K562 (cell line): ENCODE results near the gene SLC25A1. TPM values are rescaled to one million over a fixed set of nuclear protein-coding genes. Genes with fewer than 3 reads are reported as not detected.

Source experiments
- CAMTA2 ChIP-seq: fragments of 250-450 bp; sonication (Bioruptor Pico); conservative IDR thresholded peaks from 2 replicates; pipeline ENCODE4 v1.5.1; 2022
- CREBBP ChIP-seq: IDR thresholded peaks from one replicate; pipeline ENCODE4 v1.6.1; 2012; ENCODE audit warnings: low read depth, mild to moderate bottlenecking, control low read depth, inconsistent platforms, low read length
- E2F3 ChIP-seq: fragments of 250-450 bp; sonication (Bioruptor Pico); IDR thresholded peaks from 2 replicates; pipeline ENCODE4 v1.4.0; 2020; ENCODE audit warnings: mild to moderate bottlenecking
- GTF2E2 ChIP-seq: fragments of 200-800 bp; sonication (Bioruptor generic); IDR thresholded peaks from 2 replicates; pipeline ENCODE4 v1.6.1; 2016; ENCODE audit warnings: missing genetic modification characterization, missing compliant biosample characterization
- SIRT6 ChIP-seq: IDR thresholded peaks from one replicate; pipeline ENCODE4 v1.6.1; 2012; ENCODE audit warnings: low read depth, mild to moderate bottlenecking, control low read depth, inconsistent platforms, low read length, moderate library complexity
- SMC3 ChIP-seq: conservative IDR thresholded peaks from 2 replicates; pipeline ENCODE4 v1.6.1; 2011; ENCODE audit warnings: low read depth, low read length, improper control_type of control experiment; ENCODE audit not compliant: insufficient read depth
- ZNF431 ChIP-seq: sonication (generic); formaldehyde crosslinking; IDR thresholded peaks from 2 replicates; pipeline ENCODE4 v1.8.0; 2022; ENCODE audit warnings: mild to moderate bottlenecking, missing genetic modification reagents
- ZNF586 ChIP-seq: fragments of 450-650 bp; formaldehyde crosslinking; conservative IDR thresholded peaks from 2 replicates; pipeline ENCODE4 v1.4.0; 2020; ENCODE audit warnings: mild to moderate bottlenecking, moderate library complexity
- polyA plus RNA-seq, 8 experiments: library from polyadenylated mRNA; depleted of rRNA in 4 of 8; stranded (reverse) in 5 of 8; unstranded in 3 of 8; fragments of >200 nt; fragmentation: Nextera tagmentation in 2 of 8; fragmentation: Illumina TruSeq in 1 of 8; extraction: Ambion mirVana in 2 of 8; extraction: Trizol in 1 of 8; gene quantifications; 2 replicates each; pipeline versions ENCODE4 v1.2.1 to v1.2.3, GENCODE V29; 2011 to 2014; ENCODE audit warnings: inconsistent platforms in 1 of 8, missing spikeins in 1 of 8
- total RNA-seq, 7 experiments: library from RNA; depleted of rRNA in 6 of 7; stranded (reverse); fragments of >200 nt in 6 of 7; fragmentation: Illumina TruSeq in 2 of 7; extraction: Trizol in 2 of 7; gene quantifications; 2 replicates each; pipeline versions ENCODE4 v1.2.1 to v1.2.3, GENCODE V29; 2011 to 2021; ENCODE audit warnings: low replicate concordance in 1 of 7
- TF ChIP-seq, protein P1 (sequence below): sonication (generic); formaldehyde crosslinking; IDR thresholded peaks from 2 replicates; pipeline ENCODE4 v1.8.0; 2023; ENCODE audit warnings: missing genetic modification reagents, mild to moderate bottlenecking, borderline replicate concordance
- TF ChIP-seq, protein P2 (sequence below), 2 experiments: fragments of 150-350 bp in 1 of 2; IDR thresholded peaks; 2 replicates each; pipeline ENCODE4 v1.6.1; 2012 to 2016; ENCODE audit warnings: low read depth in 2 of 2, low read length in 2 of 2, mild to moderate bottlenecking in 1 of 2, moderate library complexity in 1 of 2
- TF ChIP-seq, protein P3 (sequence below): fragments of 450-650 bp; formaldehyde crosslinking; IDR thresholded peaks from 2 replicates; pipeline ENCODE4 v1.4.0; 2022; ENCODE audit warnings: missing genetic modification characterization
- TF ChIP-seq, protein P4 (sequence below): fragments of 250-450 bp; sonication (Bioruptor Pico); IDR thresholded peaks from 2 replicates; pipeline ENCODE4 v1.8.0; 2022; ENCODE audit warnings: inconsistent platforms, mild to moderate bottlenecking, moderate library complexity, borderline replicate concordance
- TF ChIP-seq, protein P5 (sequence below): fragments of 450-650 bp; conservative IDR thresholded peaks from 2 replicates; pipeline ENCODE4 v1.6.1; 2016; ENCODE audit warnings: missing genetic modification characterization, low read depth, mild to moderate bottlenecking, missing compliant biosample characterization, moderate library complexity

The SLC25A1 gene
- total and polyA plus RNA-seq, 9 of the 15 experiments (the other 6 are each of a cell fraction or from before 2014, with no cell fraction given) = 11.0 to 408 (median 110) TPM

DNA sequence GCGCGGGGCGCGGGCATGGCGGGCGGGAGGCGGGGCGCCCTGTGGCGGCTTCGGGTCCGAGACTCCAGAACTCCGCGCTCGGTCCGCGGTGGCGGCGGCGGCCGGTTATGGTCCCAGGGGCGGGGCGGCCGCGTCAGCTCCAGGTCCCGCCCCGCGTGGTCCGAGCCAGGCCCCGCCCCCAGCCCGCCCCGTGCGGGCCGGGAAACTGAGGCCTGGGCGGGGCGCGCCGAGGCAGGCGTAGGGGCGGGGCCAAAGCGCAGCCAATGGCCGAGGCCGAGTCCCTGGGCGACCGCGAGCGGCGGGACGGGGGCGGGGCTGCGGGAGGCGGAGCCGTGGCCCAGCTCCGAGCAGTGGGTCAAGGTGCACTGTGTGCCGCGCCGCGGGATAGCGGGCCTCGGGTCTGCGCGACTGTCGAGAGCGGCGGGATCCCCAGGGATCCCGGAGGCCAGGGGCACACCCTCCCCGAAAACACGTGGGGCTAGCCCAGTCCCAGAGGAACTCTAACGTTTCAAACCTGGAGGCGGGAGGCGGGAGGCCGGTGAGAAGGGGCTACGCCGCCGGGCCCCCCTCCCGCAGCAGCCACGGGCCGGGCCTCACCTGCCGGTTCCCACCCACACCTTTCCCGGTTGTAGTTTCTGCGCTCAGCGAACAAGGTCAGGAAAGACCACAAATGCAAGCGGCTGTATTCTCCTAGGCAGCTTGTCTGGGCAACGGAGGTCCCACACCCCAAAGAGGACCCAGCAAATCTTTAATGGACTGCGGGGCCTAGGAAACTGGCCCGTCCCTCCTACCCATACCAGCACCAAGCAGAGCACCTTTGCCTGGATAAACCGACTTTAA, at the start of gene SLC25A1 (continued):
- TF ChIP-seq, protein P1, sequence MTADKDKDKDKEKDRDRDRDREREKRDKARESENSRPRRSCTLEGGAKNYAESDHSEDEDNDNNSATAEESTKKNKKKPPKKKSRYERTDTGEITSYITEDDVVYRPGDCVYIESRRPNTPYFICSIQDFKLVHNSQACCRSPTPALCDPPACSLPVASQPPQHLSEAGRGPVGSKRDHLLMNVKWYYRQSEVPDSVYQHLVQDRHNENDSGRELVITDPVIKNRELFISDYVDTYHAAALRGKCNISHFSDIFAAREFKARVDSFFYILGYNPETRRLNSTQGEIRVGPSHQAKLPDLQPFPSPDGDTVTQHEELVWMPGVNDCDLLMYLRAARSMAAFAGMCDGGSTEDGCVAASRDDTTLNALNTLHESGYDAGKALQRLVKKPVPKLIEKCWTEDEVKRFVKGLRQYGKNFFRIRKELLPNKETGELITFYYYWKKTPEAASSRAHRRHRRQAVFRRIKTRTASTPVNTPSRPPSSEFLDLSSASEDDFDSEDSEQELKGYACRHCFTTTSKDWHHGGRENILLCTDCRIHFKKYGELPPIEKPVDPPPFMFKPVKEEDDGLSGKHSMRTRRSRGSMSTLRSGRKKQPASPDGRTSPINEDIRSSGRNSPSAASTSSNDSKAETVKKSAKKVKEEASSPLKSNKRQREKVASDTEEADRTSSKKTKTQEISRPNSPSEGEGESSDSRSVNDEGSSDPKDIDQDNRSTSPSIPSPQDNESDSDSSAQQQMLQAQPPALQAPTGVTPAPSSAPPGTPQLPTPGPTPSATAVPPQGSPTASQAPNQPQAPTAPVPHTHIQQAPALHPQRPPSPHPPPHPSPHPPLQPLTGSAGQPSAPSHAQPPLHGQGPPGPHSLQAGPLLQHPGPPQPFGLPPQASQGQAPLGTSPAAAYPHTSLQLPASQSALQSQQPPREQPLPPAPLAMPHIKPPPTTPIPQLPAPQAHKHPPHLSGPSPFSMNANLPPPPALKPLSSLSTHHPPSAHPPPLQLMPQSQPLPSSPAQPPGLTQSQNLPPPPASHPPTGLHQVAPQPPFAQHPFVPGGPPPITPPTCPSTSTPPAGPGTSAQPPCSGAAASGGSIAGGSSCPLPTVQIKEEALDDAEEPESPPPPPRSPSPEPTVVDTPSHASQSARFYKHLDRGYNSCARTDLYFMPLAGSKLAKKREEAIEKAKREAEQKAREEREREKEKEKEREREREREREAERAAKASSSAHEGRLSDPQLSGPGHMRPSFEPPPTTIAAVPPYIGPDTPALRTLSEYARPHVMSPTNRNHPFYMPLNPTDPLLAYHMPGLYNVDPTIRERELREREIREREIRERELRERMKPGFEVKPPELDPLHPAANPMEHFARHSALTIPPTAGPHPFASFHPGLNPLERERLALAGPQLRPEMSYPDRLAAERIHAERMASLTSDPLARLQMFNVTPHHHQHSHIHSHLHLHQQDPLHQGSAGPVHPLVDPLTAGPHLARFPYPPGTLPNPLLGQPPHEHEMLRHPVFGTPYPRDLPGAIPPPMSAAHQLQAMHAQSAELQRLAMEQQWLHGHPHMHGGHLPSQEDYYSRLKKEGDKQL (CRISPR knock-in tag) = no peak
- TF ChIP-seq ZNF431 (CRISPR knock-in tag) = no peak
- TF ChIP-seq SIRT6 = no peak
- TF ChIP-seq SMC3 = 0 out of 2 replicates have a peak, but pooled peaks have one; percentile 28
- TF ChIP-seq, protein P2, sequence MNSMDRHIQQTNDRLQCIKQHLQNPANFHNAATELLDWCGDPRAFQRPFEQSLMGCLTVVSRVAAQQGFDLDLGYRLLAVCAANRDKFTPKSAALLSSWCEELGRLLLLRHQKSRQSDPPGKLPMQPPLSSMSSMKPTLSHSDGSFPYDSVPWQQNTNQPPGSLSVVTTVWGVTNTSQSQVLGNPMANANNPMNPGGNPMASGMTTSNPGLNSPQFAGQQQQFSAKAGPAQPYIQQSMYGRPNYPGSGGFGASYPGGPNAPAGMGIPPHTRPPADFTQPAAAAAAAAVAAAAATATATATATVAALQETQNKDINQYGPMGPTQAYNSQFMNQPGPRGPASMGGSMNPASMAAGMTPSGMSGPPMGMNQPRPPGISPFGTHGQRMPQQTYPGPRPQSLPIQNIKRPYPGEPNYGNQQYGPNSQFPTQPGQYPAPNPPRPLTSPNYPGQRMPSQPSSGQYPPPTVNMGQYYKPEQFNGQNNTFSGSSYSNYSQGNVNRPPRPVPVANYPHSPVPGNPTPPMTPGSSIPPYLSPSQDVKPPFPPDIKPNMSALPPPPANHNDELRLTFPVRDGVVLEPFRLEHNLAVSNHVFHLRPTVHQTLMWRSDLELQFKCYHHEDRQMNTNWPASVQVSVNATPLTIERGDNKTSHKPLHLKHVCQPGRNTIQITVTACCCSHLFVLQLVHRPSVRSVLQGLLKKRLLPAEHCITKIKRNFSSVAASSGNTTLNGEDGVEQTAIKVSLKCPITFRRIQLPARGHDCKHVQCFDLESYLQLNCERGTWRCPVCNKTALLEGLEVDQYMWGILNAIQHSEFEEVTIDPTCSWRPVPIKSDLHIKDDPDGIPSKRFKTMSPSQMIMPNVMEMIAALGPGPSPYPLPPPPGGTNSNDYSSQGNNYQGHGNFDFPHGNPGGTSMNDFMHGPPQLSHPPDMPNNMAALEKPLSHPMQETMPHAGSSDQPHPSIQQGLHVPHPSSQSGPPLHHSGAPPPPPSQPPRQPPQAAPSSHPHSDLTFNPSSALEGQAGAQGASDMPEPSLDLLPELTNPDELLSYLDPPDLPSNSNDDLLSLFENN (IDR thresholded peaks at IDR 0.05; ENCODE audit: low read depth in 2 of 2, low read length in 2 of 2) = 0 out of 4 replicates have a peak, but pooled peaks of 1 of the 2 experiments have one; percentile 8
- no peak for TF ChIP-seq CREBBP
- TF ChIP-seq, protein P3, sequence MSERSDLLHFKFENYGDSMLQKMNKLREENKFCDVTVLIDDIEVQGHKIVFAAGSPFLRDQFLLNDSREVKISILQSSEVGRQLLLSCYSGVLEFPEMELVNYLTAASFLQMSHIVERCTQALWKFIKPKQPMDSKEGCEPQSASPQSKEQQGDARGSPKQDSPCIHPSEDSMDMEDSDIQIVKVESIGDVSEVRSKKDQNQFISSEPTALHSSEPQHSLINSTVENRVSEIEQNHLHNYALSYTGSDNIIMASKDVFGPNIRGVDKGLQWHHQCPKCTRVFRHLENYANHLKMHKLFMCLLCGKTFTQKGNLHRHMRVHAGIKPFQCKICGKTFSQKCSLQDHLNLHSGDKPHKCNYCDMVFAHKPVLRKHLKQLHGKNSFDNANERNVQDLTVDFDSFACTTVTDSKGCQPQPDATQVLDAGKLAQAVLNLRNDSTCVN (CRISPR knock-in tag) = no peak
- no peak; the same call in 1 of the 2 replicates for TF ChIP-seq ZNF586
- TF ChIP-seq E2F3 (CRISPR knock-in tag) = peak; percentile 72; the same call in 1 of the 2 replicates
- TF ChIP-seq, protein P4, sequence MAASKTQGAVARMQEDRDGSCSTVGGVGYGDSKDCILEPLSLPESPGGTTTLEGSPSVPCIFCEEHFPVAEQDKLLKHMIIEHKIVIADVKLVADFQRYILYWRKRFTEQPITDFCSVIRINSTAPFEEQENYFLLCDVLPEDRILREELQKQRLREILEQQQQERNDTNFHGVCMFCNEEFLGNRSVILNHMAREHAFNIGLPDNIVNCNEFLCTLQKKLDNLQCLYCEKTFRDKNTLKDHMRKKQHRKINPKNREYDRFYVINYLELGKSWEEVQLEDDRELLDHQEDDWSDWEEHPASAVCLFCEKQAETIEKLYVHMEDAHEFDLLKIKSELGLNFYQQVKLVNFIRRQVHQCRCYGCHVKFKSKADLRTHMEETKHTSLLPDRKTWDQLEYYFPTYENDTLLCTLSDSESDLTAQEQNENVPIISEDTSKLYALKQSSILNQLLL (CRISPR knock-in tag) = no peak
- TF ChIP-seq, protein P5, sequence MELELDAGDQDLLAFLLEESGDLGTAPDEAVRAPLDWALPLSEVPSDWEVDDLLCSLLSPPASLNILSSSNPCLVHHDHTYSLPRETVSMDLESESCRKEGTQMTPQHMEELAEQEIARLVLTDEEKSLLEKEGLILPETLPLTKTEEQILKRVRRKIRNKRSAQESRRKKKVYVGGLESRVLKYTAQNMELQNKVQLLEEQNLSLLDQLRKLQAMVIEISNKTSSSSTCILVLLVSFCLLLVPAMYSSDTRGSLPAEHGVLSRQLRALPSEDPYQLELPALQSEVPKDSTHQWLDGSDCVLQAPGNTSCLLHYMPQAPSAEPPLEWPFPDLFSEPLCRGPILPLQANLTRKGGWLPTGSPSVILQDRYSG = no peak
- no peak for TF ChIP-seq GTF2E2
- 0 out of 2 replicates have a peak, but pooled peaks have one; percentile 78 for TF ChIP-seq CAMTA2 (CRISPR knock-in tag)
